Activated gamma-delta T cell treated with anti-CD3 and anti-CD28 coated beads, Interleukin-2, amount 50 U/mL, for 16 hours (primary cell): ENCODE data around the gene MED22.
"Not testable (repeated sequence)": the region's sequence is repeated elsewhere in the genome, so short reads cannot be mapped to it uniquely, and the experiment has no call there.

Experiments
- DNase-seq: peaks from one replicate; pipeline ENCODE4 v3.0.0-alpha.2; 2020; ENCODE audit warnings: low read depth

The MED22 gene

GRCh38 chr9:133304477-133305377, 43.2 kb downstream of the MED22 start:
- no peak for DNase-seq

GRCh38 chr9:133304158-133304470, 43.8 kb downstream of the MED22 start:
- DNase-seq: no peak

- no peak for DNase-seq
These were observed 44.4 kb downstream of the MED22 start for GRCh38 chr9:133303266-133304157.

- no peak for DNase-seq
These were observed 46.4 kb downstream of the MED22 start for GRCh38 chr9:133301253-133302230.

GRCh38 chr9:133299996-133300395, 47.9 kb downstream of the MED22 start:
- not testable (repeated sequence) for DNase-seq

GRCh38 chr9:133294257-133294656, 53.7 kb downstream of the MED22 start:
- DNase-seq: no peak

- no peak for DNase-seq
These were observed 57.1 kb downstream of the MED22 start for GRCh38 chr9:133290751-133291302.
